MM.1S (cell line): ENCODE data around the gene SHCBP1.

ENCODE experiments used
- EZH2 ChIP-seq: fragments of 300-600 bp; sonication (generic); optimal IDR thresholded peaks from 2 replicates; pipeline ENCODE3; 2017; ENCODE audit warnings: low read depth, mild to moderate bottlenecking, antibody characterized with exemption, low read length, mixed read lengths
- EZH2phosphoT487 ChIP-seq: fragments of 300-600 bp; sonication (generic); IDR thresholded peaks from 2 replicates; pipeline ENCODE4 v1.6.1; 2018; ENCODE audit warnings: antibody characterized with exemption, low read length
- TF ChIP-seq, protein P1 (sequence below): fragments of 300-600 bp; sonication (generic); IDR thresholded peaks from 2 replicates; pipeline ENCODE4 v1.5.1; 2016; ENCODE audit warnings: antibody characterized with exemption, low read length, mixed read lengths

- TF ChIP-seq, protein P1, sequence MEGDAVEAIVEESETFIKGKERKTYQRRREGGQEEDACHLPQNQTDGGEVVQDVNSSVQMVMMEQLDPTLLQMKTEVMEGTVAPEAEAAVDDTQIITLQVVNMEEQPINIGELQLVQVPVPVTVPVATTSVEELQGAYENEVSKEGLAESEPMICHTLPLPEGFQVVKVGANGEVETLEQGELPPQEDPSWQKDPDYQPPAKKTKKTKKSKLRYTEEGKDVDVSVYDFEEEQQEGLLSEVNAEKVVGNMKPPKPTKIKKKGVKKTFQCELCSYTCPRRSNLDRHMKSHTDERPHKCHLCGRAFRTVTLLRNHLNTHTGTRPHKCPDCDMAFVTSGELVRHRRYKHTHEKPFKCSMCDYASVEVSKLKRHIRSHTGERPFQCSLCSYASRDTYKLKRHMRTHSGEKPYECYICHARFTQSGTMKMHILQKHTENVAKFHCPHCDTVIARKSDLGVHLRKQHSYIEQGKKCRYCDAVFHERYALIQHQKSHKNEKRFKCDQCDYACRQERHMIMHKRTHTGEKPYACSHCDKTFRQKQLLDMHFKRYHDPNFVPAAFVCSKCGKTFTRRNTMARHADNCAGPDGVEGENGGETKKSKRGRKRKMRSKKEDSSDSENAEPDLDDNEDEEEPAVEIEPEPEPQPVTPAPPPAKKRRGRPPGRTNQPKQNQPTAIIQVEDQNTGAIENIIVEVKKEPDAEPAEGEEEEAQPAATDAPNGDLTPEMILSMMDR = no peak
- no peak for TF ChIP-seq EZH2phosphoT487
- no peak for TF ChIP-seq EZH2
These were observed 30.1 kb upstream of the SHCBP1 start for GRCh38 chr16:46651305-46651704.
